ENCODE measurements around the gene GLIPR1. TPM values are rescaled to one million over a fixed set of nuclear protein-coding genes. Genes with fewer than 3 reads are reported as not detected.
"Not testable (repeated sequence)": the region's sequence is repeated elsewhere in the genome, so short reads cannot be mapped to it uniquely, and the experiment has no call there.

Gene GLIPR1
- polyA plus RNA-seq (ENCODE audit: insufficient read length in 4 of 4) = 10 to 100 TPM; 13.8 to 20.6 (median 18.9) TPM

GRCh38 chr12:75480469-75480949 is at the start of gene GLIPR1:
TSS of gene GLIPR1 (plus strand) at chr12:75480755. CDS start at chr12:75480881, 126 bp downstream.
- DNase-seq (ENCODE audit: low read depth in 4 of 4, low spot score in 3 of 4) = peak; percentile 13 to 25 (median 20)

GRCh38 chr12:75432924-75433323 is 47.6 kb upstream of the GLIPR1 start:
- DNase-seq (ENCODE audit: low read depth in 4 of 4, low spot score in 3 of 4) = no peak

GRCh38 chr12:75437564-75437963 is 43.0 kb upstream of the GLIPR1 start:
- DNase-seq (ENCODE audit: low read depth in 4 of 4, low spot score in 3 of 4) = no peak

GRCh38 chr12:75438059-75438754 is 42.3 kb upstream of the GLIPR1 start:
- DNase-seq (ENCODE audit: low read depth in 4 of 4, low spot score in 3 of 4) = no peak

GRCh38 chr12:75439048-75439447 is 41.5 kb upstream of the GLIPR1 start:
- DNase-seq (ENCODE audit: low read depth in 4 of 4, low spot score in 3 of 4) = no peak

- no peak for DNase-seq (ENCODE audit: low read depth in 4 of 4, low spot score in 3 of 4)
Observed at GRCh38 chr12:75439930-75440329, 40.6 kb upstream of the GLIPR1 start.

- DNase-seq (ENCODE audit: low read depth in 4 of 4, low spot score in 3 of 4) = not testable (repeated sequence)
Observed at GRCh38 chr12:75441687-75442449, 38.7 kb upstream of the GLIPR1 start.

- not testable (repeated sequence) for DNase-seq (ENCODE audit: low read depth in 4 of 4, low spot score in 3 of 4)
Observed at GRCh38 chr12:75442454-75442853, 38.1 kb upstream of the GLIPR1 start.

- DNase-seq (ENCODE audit: low read depth in 4 of 4, low spot score in 3 of 4) = no peak
Observed at GRCh38 chr12:75443709-75444108, 36.8 kb upstream of the GLIPR1 start.

- no peak for DNase-seq (ENCODE audit: low read depth in 4 of 4, low spot score in 3 of 4)
Observed at GRCh38 chr12:75444429-75445136, 36.0 kb upstream of the GLIPR1 start.

- DNase-seq (ENCODE audit: low read depth in 4 of 4, low spot score in 3 of 4) = not testable (repeated sequence)
Observed at GRCh38 chr12:75445137-75445507, 35.4 kb upstream of the GLIPR1 start.

GRCh38 chr12:75446857-75447256 is 33.7 kb upstream of the GLIPR1 start:
- no peak for DNase-seq (ENCODE audit: low read depth in 4 of 4, low spot score in 3 of 4)

GRCh38 chr12:75447691-75448393 is 32.7 kb upstream of the GLIPR1 start:
- no peak for DNase-seq (ENCODE audit: low read depth in 4 of 4, low spot score in 3 of 4)

- DNase-seq (ENCODE audit: low read depth in 4 of 4, low spot score in 3 of 4) = no peak
Observed at GRCh38 chr12:75452675-75453330, 27.8 kb upstream of the GLIPR1 start.

- DNase-seq (ENCODE audit: low read depth in 4 of 4, low spot score in 3 of 4) = no peak
Observed at GRCh38 chr12:75455839-75456238, 24.7 kb upstream of the GLIPR1 start.

GRCh38 chr12:75457191-75457590 is 23.4 kb upstream of the GLIPR1 start:
- no peak for DNase-seq (ENCODE audit: low read depth in 4 of 4, low spot score in 3 of 4)

- DNase-seq (ENCODE audit: low read depth in 4 of 4, low spot score in 3 of 4) = not testable (repeated sequence)
Observed at GRCh38 chr12:75457866-75458265, 22.7 kb upstream of the GLIPR1 start.

GRCh38 chr12:75459755-75460154 is 20.8 kb upstream of the GLIPR1 start:
- DNase-seq (ENCODE audit: low read depth in 4 of 4, low spot score in 3 of 4) = no peak

- DNase-seq (ENCODE audit: low read depth in 4 of 4, low spot score in 3 of 4) = no peak
Observed at GRCh38 chr12:75460204-75460603, 20.4 kb upstream of the GLIPR1 start.
